HG03432 (cell line): ENCODE data around the gene RPL10A.
"Not testable (repeated sequence)": the region's sequence is repeated elsewhere in the genome, so short reads cannot be mapped to it uniquely, and the experiment has no call there.

ENCODE experiments used
- ATAC-seq: cut with Tn5 transposase; IDR thresholded peaks from one replicate; pipeline ENCODE4 v1.9.1; 2021; ENCODE audit warnings: mild to moderate bottlenecking, moderate library complexity; ENCODE audit not compliant: unreplicated experiment

RPL10A gene

DNA sequence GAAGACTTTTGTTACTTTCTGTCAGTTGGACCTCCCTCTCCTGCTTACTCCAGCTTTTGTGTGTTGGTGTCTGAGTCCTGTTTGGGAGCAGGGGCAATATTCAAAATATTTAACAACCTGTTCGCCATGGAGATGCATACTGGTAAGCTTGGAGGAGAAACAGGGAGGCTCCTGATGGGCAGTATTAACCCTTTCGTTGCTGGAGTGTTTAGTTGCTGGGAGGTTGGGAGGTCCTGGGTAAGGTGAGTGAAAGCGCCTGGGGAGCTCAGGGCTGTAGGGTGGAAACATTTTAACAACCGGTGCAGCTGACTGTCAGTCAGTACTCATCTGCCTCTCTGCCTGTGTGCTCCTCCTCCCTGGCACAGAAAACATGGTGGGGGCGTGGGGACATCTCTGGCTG is 40.3 kb downstream of the RPL10A start:
- no peak for ATAC-seq

- no peak for ATAC-seq
These were observed 42.8 kb downstream of the RPL10A start for GRCh38 chr6:35510916-35511561.

- no peak for ATAC-seq
These were observed 43.4 kb downstream of the RPL10A start for GRCh38 chr6:35511562-35511941.

DNA sequence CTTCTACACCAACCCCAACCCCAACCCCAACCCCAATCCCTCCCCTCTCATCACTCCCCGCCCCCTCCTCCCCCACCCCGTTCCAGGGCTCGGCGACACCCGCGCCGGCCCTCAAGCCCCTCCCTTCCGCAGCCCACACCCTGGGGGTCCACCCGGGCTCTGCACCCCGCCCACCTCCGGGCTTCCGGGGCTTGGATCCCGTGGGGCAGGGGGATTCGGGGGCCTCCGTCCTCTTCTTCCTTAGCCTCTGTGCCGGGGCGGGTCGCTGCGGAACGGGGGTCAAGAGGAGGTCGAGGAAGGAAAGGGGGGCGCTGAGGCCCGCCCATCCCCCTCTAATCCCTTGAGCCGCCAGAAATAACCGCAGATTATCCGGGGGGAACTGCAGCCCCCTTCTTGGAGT is 43.8 kb downstream of the RPL10A start:
- no peak for ATAC-seq

GRCh38 chr6:35512740-35513139 is 44.5 kb downstream of the RPL10A start, which contains the start of gene TULP1:
Gene TULP1 (minus strand): TSS chr6:35512896. CDS start chr6:35512858, 38 bp downstream.
- ATAC-seq = no peak

GRCh38 chr6:35514587-35514986 is 46.4 kb downstream of the RPL10A start:
- ATAC-seq = no peak

GRCh38 chr6:35515939-35516338 is 47.7 kb downstream of the RPL10A start:
- ATAC-seq = not testable (repeated sequence)

GRCh38 chr6:35516712-35517111 is 48.5 kb downstream of the RPL10A start:
- ATAC-seq = no peak

DNA sequence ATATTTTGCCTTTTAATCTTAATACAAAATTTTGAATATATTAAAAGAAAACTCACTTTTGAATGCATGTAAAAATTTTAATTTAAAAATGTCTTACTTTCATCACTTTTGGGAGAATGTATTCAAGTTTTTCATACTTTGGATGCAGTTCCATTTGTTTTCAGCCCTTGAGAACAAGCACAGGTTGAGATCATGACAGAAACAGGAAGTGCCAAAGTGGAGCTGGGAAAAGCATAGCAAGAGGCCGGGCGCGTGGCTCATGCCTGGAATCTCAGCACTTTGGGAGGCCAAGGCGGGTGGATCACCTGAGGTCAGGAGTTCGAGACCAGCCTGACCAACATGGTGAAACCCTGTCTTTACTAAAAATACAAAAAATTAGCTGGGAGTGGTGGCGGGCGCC is 49.8 kb downstream of the RPL10A start:
- ATAC-seq = not testable (repeated sequence)

DNA sequence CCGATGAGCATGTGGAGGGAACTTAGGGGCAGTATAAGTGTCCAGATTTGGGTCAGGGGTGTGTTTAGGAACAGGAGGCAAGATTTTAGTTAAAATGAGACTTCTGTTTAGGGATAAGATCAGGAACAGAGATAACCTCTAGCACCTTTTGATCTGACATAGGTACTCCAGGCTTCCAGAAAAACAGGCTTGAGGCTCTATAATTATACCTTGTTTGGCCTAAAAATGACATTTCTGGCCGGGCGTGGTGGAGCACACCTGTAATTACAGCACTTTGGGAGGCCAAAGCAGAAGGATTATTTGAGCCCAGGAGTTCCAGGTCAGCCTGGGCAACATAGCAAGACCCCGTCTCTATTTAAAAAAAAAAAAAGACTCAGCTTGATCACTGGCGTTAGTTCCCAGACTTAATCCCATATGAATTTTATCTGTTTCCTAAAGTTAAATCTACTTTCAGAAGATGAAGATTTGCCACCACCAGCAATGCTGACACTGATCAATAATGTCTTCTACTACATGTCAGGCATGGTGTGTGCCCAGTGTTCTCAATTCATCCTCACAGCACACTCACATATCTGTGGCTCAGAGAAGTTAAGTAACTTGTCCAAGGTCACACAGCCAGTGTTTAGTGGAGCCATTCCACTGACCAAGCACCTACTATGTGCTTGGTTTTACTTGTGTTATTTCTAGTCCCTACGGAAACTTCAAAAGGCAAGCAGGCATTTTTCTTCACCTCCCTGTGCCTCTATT is 50.5 kb downstream of the RPL10A start:
- ATAC-seq = no peak

DNA sequence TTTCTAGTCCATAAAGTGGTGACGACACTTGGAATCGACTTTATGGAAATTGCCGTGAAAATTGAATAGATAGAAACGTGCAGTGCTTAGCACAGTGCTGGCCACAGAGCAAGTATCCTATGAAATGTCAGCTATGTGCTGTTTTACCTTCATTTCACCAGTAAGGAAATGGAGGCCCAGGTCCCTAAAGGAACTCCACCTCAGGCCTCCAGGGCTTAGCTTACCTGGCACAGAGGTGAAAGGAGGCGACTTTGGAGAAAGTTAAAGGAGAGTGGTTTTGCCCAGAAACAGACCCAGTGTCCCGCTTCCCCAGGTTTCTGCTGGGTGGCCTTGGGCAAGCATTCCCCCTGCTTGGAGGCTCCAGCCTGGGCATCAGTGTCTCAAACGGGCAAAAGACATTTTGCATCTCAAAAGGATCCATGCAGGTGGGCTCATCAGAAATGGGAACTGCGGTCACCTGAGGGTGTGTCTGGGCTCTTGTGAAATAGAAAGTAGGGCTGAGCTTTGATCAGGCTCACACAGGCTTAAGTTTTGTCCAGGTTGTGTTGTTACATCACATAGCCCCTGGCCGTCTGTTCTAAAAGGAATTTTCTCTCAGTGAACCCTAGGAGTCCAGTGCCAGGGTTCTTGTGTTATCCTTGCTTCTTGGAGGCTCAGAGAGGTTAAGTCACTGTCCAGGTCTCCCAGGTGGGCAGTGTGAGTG is 51.3 kb downstream of the RPL10A start:
- ATAC-seq = no peak
